Activated T-cell treated with anti-CD3 and anti-CD28 coated beads, Interleukin-2, amount 50 U/mL, for 48 hours (primary cell): ENCODE data around the gene COL7A1.
A peak's percentile ranks its signal among the peaks of the same experiment; 100 is the strongest.

Experiments
- DNase-seq, 2 experiments: peaks; one replicate each; pipeline ENCODE4 v3.0.0-alpha.2; 2020

Gene COL7A1

GRCh38 chr3:48617559-48617958, 22.4 kb upstream of the COL7A1 start:
- DNase-seq = no peak

DNA sequence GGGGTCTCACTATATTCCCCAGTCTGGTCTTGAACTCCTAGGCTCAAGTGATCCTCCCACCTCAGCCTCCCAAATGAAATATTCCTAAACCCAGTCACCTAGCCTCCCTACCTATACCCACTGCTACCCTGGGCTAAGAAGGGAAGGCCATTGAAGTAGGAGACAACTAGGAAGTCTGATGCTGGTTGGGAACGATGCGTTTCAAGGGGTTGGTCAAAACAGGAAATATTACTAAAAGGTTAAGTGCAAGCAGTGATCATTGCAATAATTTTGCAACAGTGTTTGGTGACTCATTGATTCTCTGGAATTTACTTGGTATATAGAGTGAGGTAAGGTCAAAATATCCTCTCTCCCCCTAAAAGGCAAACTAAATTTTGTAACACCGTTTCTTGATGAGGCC, 18.9 kb upstream of the COL7A1 start:
- DNase-seq = peak; percentile 54 to 63

DNA sequence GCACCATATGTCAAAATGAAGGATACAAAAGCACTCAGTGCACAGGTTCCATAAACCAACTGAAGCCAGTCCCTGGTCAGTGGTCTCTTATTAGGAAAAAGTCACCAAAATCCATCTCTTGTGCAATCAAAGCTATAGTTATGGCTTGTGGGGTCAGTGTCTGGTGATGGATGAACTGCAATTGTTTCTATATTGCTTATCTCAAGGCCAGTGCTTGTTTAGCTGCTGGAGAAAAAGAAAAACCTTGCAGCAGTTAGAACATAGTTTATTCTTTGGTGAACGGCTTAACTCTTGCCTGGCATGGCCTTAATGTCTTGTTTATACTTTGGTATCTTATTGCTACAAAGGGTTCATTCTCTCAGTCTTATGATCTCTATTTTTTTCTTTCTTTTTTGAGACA, 17.2 kb upstream of the COL7A1 start:
- no peak for DNase-seq

DNA sequence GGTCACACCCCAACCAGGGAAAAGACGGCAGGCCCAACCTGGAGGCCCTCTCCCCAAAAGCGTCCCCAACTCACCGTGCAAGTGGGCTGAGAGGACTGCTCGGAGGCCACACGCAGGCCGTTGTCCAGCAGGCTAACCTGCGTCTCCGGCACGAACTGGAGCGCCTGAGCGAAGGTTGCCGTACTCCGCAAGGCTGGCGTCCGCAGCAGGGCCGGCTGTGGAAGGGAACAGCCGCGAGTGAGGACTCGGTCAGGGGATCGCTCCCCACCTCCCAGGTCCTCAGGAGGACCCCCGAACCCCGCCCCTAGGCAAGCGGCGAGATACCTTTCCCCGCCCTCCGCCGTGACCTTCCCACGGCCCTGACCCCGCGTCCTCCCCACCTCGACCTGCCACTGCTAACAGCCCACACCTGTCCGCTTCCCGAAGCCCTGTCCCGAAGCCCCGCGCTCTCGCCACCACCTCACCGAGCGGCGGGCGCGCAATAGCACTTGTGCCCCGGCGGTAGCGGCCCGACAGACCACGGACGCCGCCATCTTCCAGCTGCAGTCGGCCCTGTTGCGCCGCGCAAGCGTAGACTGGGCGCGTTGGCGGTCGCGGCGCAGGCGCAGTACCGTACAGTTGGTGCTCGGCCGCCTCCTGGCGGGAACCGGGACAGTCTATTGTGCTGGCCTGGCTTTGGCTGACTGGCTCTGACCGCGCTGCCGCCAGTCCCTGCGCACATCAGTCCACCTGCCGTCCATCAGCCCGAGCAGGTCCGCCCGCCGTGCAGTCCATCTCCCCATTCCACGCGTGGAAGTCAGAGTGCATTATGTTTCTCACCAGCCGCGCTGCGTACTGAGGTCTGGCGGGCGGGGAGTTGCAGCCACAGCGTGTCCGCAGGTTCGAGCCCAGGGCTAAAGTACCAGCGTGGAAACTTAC, 14.2 kb upstream of the COL7A1 start, which contains the start of gene UQCRC1:
Gene UQCRC1, minus strand, starts transcription at position 559 of the 918 bp plus-strand sequence. Its CDS starts 26 bp downstream, at position 533.
- peak; percentile 94 to 96 for DNase-seq

DNA sequence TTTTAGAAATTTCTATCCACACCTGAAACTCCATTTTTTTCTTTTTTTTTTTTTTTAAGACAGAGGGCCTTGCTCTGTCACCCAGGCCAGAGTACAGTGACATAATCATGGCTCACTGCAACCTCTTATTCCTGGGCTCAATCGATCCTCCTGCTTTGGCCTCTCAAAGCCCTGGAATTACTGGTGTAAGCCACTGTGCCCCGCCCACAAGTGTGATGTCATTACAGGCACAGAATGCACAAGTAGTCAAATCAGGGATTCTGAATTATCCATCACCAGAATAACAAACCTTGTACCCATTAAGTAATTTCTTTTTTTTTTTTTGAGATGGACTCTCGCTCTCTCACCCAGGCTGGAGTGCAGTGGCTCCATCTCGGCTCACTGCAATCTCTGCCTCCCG, 12.4 kb upstream of the COL7A1 start:
- peak; percentile 41 to 42 for DNase-seq

GRCh38 chr3:48601622-48601994, 6.5 kb upstream of the COL7A1 start:
- no peak for DNase-seq

DNA sequence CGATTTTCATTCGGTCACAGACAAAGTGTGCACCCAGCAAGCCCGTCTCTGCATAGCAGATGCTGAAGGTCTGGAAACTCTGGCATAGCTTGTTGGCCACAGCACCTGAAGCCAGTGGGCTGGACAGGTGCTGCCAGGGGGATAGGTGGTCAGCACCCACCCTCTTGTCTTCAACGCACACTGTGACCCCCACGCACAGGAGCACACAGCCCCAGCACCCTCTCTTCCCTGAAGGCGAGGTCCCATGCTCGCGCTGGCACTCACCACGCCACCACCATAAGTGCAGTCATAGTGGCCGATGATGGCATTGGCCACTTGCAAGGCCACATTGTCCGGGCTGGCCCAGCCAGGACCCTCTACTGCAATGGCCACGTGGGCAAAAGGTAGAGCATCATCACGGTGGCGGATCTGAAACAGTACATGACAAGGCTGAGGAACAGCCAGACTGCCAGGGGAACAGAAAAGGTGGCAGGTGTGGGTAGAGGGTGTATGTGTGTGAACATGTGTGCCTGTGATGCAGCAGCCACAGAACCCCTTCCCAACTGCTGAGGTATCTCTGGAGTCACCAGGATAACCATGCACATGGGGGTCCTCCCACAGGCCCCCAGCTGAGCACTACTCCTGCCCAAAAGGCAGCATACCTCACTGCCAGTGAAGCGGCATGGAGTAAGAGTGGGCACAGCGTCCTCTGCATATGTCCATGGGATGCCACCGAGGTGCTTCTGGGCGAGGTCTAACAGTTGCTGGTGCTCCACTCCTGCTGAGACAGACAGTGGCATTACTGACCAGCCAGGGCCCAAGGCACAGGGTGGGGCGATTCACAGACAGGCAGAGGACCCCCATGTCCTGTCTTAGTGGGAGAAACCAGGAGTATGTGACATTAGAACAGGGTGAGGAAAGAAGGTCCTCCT, 5.8 kb upstream of the COL7A1 start:
- no peak for DNase-seq

GRCh38 chr3:48599509-48600285, 4.6 kb upstream of the COL7A1 start:
- DNase-seq = no peak

GRCh38 chr3:48599077-48599501, 4.0 kb upstream of the COL7A1 start:
- no peak for DNase-seq

DNA sequence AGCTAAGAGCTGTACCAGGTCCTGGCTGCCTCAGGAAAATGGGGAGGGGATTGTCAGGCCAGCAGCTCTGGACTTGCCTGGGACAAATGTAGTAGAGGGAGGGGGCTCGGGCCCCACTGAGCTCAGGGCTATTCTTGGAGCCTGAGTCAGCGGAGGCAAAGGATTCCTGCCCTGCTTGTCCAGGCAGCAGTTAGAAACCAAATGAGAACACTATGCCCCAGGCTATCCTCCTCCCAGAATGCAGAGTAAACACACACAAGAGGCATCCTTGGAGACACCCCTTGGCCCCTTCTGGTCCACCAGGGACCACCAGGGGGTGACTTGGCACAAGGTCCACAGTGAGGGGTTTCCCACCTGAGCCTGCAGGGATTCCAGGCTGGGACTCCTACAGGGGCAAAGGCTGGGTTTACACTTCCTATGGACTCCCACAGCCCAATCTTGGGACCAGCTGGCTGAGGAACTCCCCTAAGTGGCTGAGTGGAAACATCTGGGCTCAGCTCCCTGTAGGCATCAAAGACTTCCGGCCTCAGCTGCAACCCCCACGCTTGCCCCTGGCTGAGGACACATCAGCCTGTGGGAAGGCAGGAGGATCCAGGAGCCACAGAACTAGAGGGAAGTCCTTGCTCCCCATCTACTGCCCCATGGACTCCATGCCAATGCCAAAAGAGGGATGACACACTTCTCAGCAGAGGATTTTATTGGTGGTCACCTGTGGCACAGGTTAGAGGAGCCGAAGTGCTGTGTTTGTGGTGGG, 3.4 kb upstream of the COL7A1 start:
- no peak for DNase-seq

- DNase-seq = no peak
Observed at GRCh38 chr3:48597408-48597800, 2.3 kb upstream of the COL7A1 start.

GRCh38 chr3:48596676-48597407, 1.7 kb upstream of the COL7A1 start:
- no peak for DNase-seq

- DNase-seq = no peak
Observed at GRCh38 chr3:48596157-48596556, 1.0 kb upstream of the COL7A1 start.

DNA sequence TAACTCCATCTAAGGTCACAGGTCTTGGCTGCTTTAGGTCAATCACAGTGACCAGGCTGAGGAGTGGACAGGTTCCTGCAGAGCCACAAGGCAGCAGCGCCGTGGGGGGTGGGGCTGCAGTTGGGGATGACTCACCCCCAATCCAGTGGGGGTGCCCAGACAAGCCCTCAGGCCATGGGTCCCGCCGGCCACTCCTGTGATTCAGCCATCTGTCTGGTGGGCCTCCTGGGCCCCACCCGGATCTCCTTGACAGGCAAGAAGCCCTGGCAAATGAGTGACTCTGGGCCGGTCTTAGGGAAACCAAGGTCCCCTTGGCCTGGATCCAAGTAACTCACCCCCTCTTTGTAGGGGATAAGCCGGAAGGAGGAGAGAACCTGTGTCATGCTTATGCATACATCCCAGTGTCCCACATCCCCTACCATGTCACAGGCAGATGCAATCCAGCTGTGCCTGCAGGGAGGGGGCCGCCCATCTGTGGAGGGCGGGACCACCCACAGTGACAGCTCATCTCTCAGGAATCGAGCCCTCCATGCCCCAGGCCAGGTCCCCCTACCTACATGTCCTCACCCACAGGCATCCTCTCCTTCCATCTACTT, 495 bp upstream of the COL7A1 start:
- DNase-seq = peak; percentile 36

- DNase-seq = no peak
Observed at GRCh38 chr3:48594417-48595049, 596 bp downstream of the COL7A1 start.

GRCh38 chr3:48593337-48593736, 1.8 kb downstream of the COL7A1 start:
- no peak for DNase-seq

DNA sequence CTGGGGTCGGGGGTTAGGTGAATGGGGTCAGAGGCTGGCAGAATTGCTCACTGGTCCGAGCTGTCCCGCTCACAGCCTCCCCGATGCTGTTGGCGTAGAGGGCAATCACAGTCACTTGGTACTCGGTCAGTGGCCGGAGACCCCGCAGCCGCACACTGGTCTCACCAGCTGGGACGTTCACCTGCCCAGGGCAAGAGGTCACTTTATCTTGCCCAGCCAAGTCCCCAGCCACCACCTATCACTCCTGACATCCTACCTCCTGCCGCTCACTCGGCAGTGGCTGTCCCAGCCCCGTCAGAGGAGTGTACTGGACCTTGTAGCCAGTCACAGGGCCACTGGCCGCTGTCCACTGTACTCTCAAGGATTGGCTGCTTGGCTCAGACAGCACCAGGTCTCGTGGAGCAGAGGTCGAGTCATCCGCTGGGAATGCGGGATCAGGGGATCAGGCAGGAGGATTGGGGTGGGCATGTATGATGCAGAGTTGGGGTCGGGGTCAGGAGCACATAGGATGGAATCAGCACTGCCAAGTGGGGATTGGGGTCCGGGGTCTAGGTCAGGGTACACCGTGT, 2.5 kb downstream of the COL7A1 start:
- no peak for DNase-seq

DNA sequence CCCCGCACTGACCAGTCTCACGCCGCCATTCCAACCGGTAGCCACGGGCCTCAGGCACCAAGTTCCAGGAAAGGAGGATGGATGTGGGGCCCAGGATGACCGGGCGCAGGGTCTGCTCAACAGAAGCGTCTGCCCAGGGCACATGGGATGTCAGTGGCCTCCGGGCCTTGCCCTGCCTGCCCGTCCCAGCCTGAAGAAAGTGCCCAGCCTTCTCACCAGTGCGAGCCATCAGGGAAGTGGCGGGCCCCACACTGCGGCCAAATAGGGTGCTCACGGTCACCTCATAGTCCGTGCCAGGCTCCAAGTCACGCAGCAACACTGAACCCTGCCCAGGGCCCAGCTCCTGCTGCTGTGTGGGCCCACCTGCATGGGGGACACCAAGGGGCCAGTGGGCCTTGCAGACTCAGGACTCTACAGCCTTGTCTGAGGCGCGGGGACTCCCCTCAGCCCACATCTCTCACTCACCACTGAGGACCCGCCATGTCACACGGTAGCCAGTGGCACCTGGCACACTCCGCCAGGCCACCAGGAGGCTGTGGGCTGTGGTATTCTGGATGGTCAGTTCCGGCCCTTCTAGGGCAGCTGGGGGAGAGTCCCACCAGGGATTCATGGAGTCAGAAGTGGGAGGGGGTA, 3.1 kb downstream of the COL7A1 start:
- DNase-seq = no peak

GRCh38 chr3:48591436-48591835, 3.7 kb downstream of the COL7A1 start:
- DNase-seq = no peak

DNA sequence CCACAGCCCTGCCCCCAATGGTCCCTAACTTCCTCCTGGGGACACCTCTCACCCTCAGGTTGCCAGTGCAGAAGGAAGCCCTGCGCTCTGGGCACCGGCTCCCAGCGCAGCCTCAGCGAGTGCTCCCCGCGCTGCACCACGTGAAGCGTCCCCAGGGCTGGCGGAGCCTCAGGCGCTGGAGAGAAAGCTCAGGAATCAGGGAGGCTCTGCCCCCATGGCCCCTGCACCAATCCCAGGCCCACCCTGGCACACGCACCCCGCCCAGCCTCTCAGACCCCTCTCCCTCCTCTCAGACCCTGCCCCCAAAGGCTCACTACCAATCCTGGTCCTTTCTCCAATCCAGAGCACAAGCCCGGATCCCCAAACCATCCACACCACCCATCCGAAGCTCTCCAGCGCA, 6.9 kb downstream of the COL7A1 start:
- no peak for DNase-seq
